ENCODE data around the gene DNAJC6. TPM values are rescaled to one million over a fixed set of nuclear protein-coding genes. Genes with fewer than 3 reads are reported as not detected.

DNAJC6 gene
- total RNA-seq, 1 donor from 2014 or later = 8.3 TPM

DNA sequence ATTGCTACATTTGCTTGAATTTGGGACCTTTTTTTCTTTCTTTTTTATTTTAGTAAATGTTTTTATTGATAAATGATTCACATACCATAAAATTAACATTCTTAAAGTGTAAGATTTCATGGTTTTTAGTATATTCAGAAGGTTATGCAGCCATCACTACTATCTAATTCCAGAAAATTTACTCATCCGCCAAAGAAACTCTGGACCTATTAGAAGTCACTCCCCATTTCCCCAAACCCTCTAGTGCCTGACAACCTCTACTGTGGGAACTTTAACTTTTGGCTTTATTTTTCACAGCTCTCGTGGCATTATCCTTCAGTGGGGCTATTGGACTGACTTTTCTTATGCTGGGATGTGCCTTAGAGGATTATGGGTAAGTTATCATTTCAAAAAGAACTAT lies 115.7 kb downstream of the DNAJC6 start:
- no peak for DNase-seq (ENCODE audit: low read depth)
- no peaks in the 10 kb centered on the region for H3K36me3 ChIP-seq (ENCODE audit: control insufficient read depth, insufficient read depth, low read length)
- H3K27me3 ChIP-seq (ENCODE audit: control insufficient read depth, insufficient read depth, low read length) = no peaks in the 10 kb centered on the region
- H3K4me3 ChIP-seq (ENCODE audit: low read depth, low read length) = no peak overlapping the region
- TF ChIP-seq, protein P1, sequence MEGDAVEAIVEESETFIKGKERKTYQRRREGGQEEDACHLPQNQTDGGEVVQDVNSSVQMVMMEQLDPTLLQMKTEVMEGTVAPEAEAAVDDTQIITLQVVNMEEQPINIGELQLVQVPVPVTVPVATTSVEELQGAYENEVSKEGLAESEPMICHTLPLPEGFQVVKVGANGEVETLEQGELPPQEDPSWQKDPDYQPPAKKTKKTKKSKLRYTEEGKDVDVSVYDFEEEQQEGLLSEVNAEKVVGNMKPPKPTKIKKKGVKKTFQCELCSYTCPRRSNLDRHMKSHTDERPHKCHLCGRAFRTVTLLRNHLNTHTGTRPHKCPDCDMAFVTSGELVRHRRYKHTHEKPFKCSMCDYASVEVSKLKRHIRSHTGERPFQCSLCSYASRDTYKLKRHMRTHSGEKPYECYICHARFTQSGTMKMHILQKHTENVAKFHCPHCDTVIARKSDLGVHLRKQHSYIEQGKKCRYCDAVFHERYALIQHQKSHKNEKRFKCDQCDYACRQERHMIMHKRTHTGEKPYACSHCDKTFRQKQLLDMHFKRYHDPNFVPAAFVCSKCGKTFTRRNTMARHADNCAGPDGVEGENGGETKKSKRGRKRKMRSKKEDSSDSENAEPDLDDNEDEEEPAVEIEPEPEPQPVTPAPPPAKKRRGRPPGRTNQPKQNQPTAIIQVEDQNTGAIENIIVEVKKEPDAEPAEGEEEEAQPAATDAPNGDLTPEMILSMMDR (IDR thresholded peaks at IDR 0.05; ENCODE audit: insufficient read depth, low read length, poor library complexity, severe bottlenecking) = no peak

GRCh38 chr1:65425697-65426096 lies 116.4 kb downstream of the DNAJC6 start:
- no peak overlapping the region for H3K4me3 ChIP-seq (ENCODE audit: low read depth, low read length)
- TF ChIP-seq, protein P1 (IDR thresholded peaks at IDR 0.05; ENCODE audit: insufficient read depth, low read length, poor library complexity, severe bottlenecking) = no peak
- DNase-seq (ENCODE audit: low read depth) = peak; percentile 91
- H3K27me3 ChIP-seq (ENCODE audit: control insufficient read depth, insufficient read depth, low read length) = no peaks in the 10 kb centered on the region
- H3K36me3 ChIP-seq (ENCODE audit: control insufficient read depth, insufficient read depth, low read length) = no peaks in the 10 kb centered on the region

DNA sequence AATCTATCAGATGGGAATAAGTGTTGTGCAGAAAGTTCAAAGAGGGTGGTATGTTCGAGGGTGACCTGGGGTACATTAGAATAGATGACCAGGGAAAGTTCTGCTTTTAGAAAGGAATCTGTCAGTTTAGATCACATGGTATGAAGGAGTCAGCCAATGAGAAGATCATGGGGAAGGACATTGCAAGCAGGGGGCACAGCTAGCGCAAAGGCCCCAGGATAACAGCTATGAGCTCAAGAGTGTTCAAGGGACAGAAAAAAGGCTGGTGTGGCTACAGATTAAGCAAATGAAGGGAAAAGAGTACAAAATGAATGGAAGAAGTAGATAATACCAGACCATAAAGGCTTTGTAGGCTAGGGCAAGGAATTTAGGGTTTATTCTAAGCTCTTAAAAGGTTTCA lies 119.7 kb downstream of the DNAJC6 start:
- DNase-seq (ENCODE audit: low read depth) = no peak
- Histone ChIP-seq H3K27me3 (ENCODE audit: control insufficient read depth, insufficient read depth, low read length) (no peaks in the 10 kb centered on the region), H3K4me3 (ENCODE audit: low read depth, low read length) (no peak overlapping the region), H3K36me3 (ENCODE audit: control insufficient read depth, insufficient read depth, low read length) (no peaks in the 10 kb centered on the region)
- TF ChIP-seq, protein P1 (IDR thresholded peaks at IDR 0.05; ENCODE audit: insufficient read depth, low read length, poor library complexity, severe bottlenecking) = no peak

DNA sequence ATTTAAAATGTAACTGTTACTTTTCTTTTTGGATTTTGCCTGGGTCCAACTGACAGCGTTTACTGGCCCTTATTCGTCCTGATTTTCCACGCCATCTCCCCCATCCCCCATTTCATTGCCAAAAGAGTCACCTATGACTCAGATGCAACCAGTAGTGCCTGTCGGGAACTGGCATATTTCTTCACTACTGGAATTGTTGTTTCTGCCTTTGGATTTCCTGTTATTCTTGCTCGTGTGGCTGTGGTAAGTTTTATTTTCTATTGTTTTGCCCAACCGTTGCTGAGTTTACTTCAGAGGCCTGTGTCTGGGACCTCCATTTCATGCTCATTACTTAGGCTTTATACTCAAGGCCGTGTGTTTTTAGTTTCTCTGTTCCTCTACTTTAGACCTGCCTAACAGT lies 120.5 kb downstream of the DNAJC6 start:
- Histone ChIP-seq H3K36me3 (ENCODE audit: control insufficient read depth, insufficient read depth, low read length) (no peaks in the 10 kb centered on the region), H3K27me3 (ENCODE audit: control insufficient read depth, insufficient read depth, low read length) (no peaks in the 10 kb centered on the region), H3K4me3 (ENCODE audit: low read depth, low read length) (no peak overlapping the region)
- DNase-seq (ENCODE audit: low read depth) = peak; percentile 87
- TF ChIP-seq, protein P1 (IDR thresholded peaks at IDR 0.05; ENCODE audit: insufficient read depth, low read length, poor library complexity, severe bottlenecking) = no peak

GRCh38 chr1:65431111-65431705 lies 121.9 kb downstream of the DNAJC6 start:
- no peaks in the 10 kb centered on the region for H3K27me3 ChIP-seq (ENCODE audit: control insufficient read depth, insufficient read depth, low read length)
- TF ChIP-seq, protein P1 (IDR thresholded peaks at IDR 0.05; ENCODE audit: insufficient read depth, low read length, poor library complexity, severe bottlenecking) = peak; percentile 56
- no peaks in the 10 kb centered on the region for H3K36me3 ChIP-seq (ENCODE audit: control insufficient read depth, insufficient read depth, low read length)
- no peak overlapping the region for H3K4me3 ChIP-seq (ENCODE audit: low read depth, low read length)
- DNase-seq (ENCODE audit: low read depth) = no peak

GRCh38 chr1:65432918-65433317 lies 123.6 kb downstream of the DNAJC6 start:
- no peak for DNase-seq (ENCODE audit: low read depth)
- TF ChIP-seq, protein P1 (IDR thresholded peaks at IDR 0.05; ENCODE audit: insufficient read depth, low read length, poor library complexity, severe bottlenecking) = no peak
- Histone ChIP-seq H3K4me3 (ENCODE audit: low read depth, low read length) (no peak overlapping the region), H3K36me3 (ENCODE audit: control insufficient read depth, insufficient read depth, low read length) (no peaks in the 10 kb centered on the region), H3K27me3 (ENCODE audit: control insufficient read depth, insufficient read depth, low read length) (no peaks in the 10 kb centered on the region)
